Heart left ventricle (tissue), 13 donors: ENCODE data around the gene PTBP2.

Source experiments
- POLR2A ChIP-seq, 2 donors: fragments of 450-650 bp; IDR thresholded peaks; one replicate each; pipeline ENCODE4 v1.6.1; 2017; ENCODE audit warnings: antibody characterized with exemption in 2 of 2, mild to moderate bottlenecking in 2 of 2, moderate library complexity in 2 of 2
- TF ChIP-seq, protein P1 (sequence below), 12 donors: fragments of 200-600 bp; sonication (generic) in 4 of 12; IDR thresholded peaks; one replicate each; pipeline versions ENCODE4 v1.5.0 to v1.8.0; 2018 to 2022; ENCODE audit warnings: antibody characterized with exemption in 12 of 12, mild to moderate bottlenecking in 5 of 12
- donor health status: ischemic (EF 13 %, LVEDD 7.1; RV severe dilation, severe dysfunction).
- donor health status: DM: no; HTN: yes; CAD: no.
- donor health status: DM: no; HTN: no; CAD: no.
- donor health status: ischemic (EF 25% LVEDD 6.9; RV normal size, moderate dysfunction).
- donor health status: ischemic (EF 25% LVEDD 5.7; RV mildly dilated, moderate dysfunction).
- donor health status: ischemic (EF 35%, LVEDD 5.7; RV mildly dilated, moderate dysfunction).
- donor health status: nonischemic (EF 11% LVEDD 7.7; RV severe dilation, severe dysfunction).
- donor health status: DM: yes; HTN: yes; CAD: no.
- donor health status: PGD.
- donor health status: ischemic (EF 29% LVEDD 5.4; RV normal size, mild dysfunction).
- donor health status: nonischemic (EF 23%, LVEDD 6.1; RV moderate dilation, normal function).

DNA sequence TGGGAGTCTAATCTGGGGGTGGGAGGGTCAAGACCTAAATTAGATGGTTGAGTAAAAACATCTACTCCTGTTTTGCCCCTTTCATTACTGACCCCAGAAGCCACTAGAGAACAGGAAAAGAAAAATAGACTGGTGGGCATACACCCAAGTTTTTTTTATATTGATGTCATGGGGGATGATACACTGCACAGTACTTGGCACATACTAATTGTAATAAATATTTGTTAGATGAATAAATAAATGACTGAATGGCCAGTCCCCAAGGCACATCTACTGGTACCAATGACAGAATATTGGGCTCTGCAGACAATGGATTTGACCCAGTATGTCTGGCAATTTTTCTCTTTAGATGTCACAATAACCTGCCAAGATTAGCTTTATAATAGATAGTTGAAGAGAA, 36.8 kb upstream of the PTBP2 start:
- TF ChIP-seq, protein P1, sequence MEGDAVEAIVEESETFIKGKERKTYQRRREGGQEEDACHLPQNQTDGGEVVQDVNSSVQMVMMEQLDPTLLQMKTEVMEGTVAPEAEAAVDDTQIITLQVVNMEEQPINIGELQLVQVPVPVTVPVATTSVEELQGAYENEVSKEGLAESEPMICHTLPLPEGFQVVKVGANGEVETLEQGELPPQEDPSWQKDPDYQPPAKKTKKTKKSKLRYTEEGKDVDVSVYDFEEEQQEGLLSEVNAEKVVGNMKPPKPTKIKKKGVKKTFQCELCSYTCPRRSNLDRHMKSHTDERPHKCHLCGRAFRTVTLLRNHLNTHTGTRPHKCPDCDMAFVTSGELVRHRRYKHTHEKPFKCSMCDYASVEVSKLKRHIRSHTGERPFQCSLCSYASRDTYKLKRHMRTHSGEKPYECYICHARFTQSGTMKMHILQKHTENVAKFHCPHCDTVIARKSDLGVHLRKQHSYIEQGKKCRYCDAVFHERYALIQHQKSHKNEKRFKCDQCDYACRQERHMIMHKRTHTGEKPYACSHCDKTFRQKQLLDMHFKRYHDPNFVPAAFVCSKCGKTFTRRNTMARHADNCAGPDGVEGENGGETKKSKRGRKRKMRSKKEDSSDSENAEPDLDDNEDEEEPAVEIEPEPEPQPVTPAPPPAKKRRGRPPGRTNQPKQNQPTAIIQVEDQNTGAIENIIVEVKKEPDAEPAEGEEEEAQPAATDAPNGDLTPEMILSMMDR (IDR thresholded peaks at IDR 0.05), result no peak
- no peak for TF ChIP-seq POLR2A (IDR thresholded peaks at IDR 0.05)
